HEK293 (cell line): ENCODE results near the gene PIP4K2C.
"Not testable (repeated sequence)": the region's sequence is repeated elsewhere in the genome, so short reads cannot be mapped to it uniquely, and the experiment has no call there.

Experiments used
- CTCF ChIA-PET: fragments of 350-600 bp; formaldehyde crosslinking; extraction: SDS; loops from one replicate; lab custom pipeline; 2021; ENCODE audit warnings: antibody characterized with exemption; lab: Yijun Ruan, JAX
- POLR2A ChIA-PET: fragments of 300-600 bp; formaldehyde crosslinking; extraction: SDS; loops from one replicate; lab custom pipeline; 2020; ENCODE audit warnings: antibody characterized with exemption, inconsistent platforms; lab: Yijun Ruan, JAX
- H3K27ac ChIP-seq: fragments of 200-500 bp; sonication (Bioruptor generic); 2 replicates; pipeline ENCODE4 v1.5.1; 2014; ENCODE audit warnings: low read depth, low read length, control low read depth, inconsistent platforms; ENCODE audit errors: extremely low read depth
- H3K36me3 ChIP-seq, 2 experiments: fragments of 200-500 bp in 1 of 2; sonication (Bioruptor generic) in 1 of 2; 1 replicate in 1 of 2; 2 replicates in 1 of 2; pipeline ENCODE4 v1.5.1; 2014 to 2017; ENCODE audit warnings: inconsistent platforms in 2 of 2, low read length in 2 of 2; ENCODE audit not compliant: control insufficient read depth in 2 of 2, insufficient read depth in 1 of 2
- H3K4me1 ChIP-seq: fragments of 200-500 bp; sonication (Bioruptor generic); 2 replicates; pipeline ENCODE4 v1.5.1; 2014; ENCODE audit warnings: mild to moderate bottlenecking, low read length, inconsistent platforms; ENCODE audit not compliant: control insufficient read depth, insufficient read depth
- H3K4me3 ChIP-seq: 2 replicates; pipeline ENCODE4 v1.5.1; 2011; ENCODE audit warnings: low read depth, mild to moderate bottlenecking, control low read depth, low read length, moderate library complexity
- H3K9me3 ChIP-seq: fragments of 200-500 bp; sonication (Bioruptor generic); 2 replicates; pipeline ENCODE4 v1.5.1; 2014; ENCODE audit warnings: low read depth, low read length, inconsistent platforms; ENCODE audit not compliant: control insufficient read depth, insufficient read depth
- GFI1B ChIP-seq: fragments of 450-650 bp; formaldehyde crosslinking; IDR thresholded peaks from 2 replicates; pipeline ENCODE4 v1.5.1; 2016; ENCODE audit warnings: missing biosample characterization, missing genetic modification characterization
- GLIS2 ChIP-seq: fragments of 450-650 bp; formaldehyde crosslinking; IDR thresholded peaks from 2 replicates; pipeline ENCODE4 v1.5.1; 2016; ENCODE audit warnings: missing biosample characterization, missing genetic modification characterization
- HOXC10 ChIP-seq: sonication (generic); formaldehyde crosslinking; IDR thresholded peaks from 2 replicates; pipeline ENCODE4 v1.8.1; 2023; ENCODE audit warnings: mild to moderate bottlenecking, missing genetic modification reagents
- KLF1 ChIP-seq: fragments of 450-650 bp; formaldehyde crosslinking; IDR thresholded peaks from 2 replicates; pipeline ENCODE4 v1.5.1; 2016; ENCODE audit warnings: missing biosample characterization, missing genetic modification characterization
- KLF9 ChIP-seq: fragments of 450-650 bp; formaldehyde crosslinking; IDR thresholded peaks from 2 replicates; pipeline ENCODE4 v1.5.1; 2016; ENCODE audit warnings: missing biosample characterization, missing genetic modification characterization, low read depth
- MYNN ChIP-seq: fragments of 450-650 bp; formaldehyde crosslinking; IDR thresholded peaks from 2 replicates; pipeline ENCODE4 v1.5.1; 2016; ENCODE audit warnings: missing biosample characterization, missing genetic modification characterization, borderline replicate concordance
- SP2 ChIP-seq: fragments of 450-650 bp; formaldehyde crosslinking; IDR thresholded peaks from 2 replicates; pipeline ENCODE4 v1.5.1; 2016; ENCODE audit warnings: missing biosample characterization, missing genetic modification characterization
- ZBTB10 ChIP-seq: fragments of 450-650 bp; formaldehyde crosslinking; IDR thresholded peaks from 2 replicates; pipeline ENCODE4 v1.5.1; 2016; ENCODE audit warnings: missing biosample characterization, missing genetic modification characterization
- ZBTB20 ChIP-seq: fragments of 450-650 bp; formaldehyde crosslinking; IDR thresholded peaks from 2 replicates; pipeline ENCODE4 v1.5.1; 2016; ENCODE audit warnings: missing biosample characterization, missing genetic modification characterization
- ZBTB44 ChIP-seq: fragments of 450-650 bp; IDR thresholded peaks from 2 replicates; pipeline ENCODE4 v1.5.1; 2018; ENCODE audit warnings: missing biosample characterization, mild to moderate bottlenecking, missing genetic modification characterization
- ZBTB6 ChIP-seq: fragments of 450-650 bp; formaldehyde crosslinking; IDR thresholded peaks from 2 replicates; pipeline ENCODE4 v1.5.1; 2017; ENCODE audit warnings: missing biosample characterization, missing genetic modification characterization
- ZBTB8A ChIP-seq: fragments of 450-650 bp; formaldehyde crosslinking; IDR thresholded peaks from 2 replicates; pipeline ENCODE4 v1.5.1; 2016; ENCODE audit warnings: missing biosample characterization, missing genetic modification characterization
- ZNF10 ChIP-seq: fragments of 450-650 bp; formaldehyde crosslinking; IDR thresholded peaks from 2 replicates; pipeline ENCODE4 v1.5.1; 2017; ENCODE audit warnings: missing biosample characterization, missing genetic modification characterization
- ZNF155 ChIP-seq: fragments of 450-650 bp; formaldehyde crosslinking; IDR thresholded peaks from 2 replicates; pipeline ENCODE4 v1.5.1; 2016; ENCODE audit warnings: missing biosample characterization, missing genetic modification characterization
- ZNF335 ChIP-seq: fragments of 450-650 bp; formaldehyde crosslinking; conservative IDR thresholded peaks from 2 replicates; pipeline ENCODE4 v1.5.1; 2016; ENCODE audit warnings: missing biosample characterization, missing genetic modification characterization
- ZNF518A ChIP-seq: fragments of 450-650 bp; formaldehyde crosslinking; conservative IDR thresholded peaks from 2 replicates; pipeline ENCODE4 v1.5.1; 2016; ENCODE audit warnings: low read depth, missing biosample characterization, missing genetic modification characterization
- ZNF530 ChIP-seq: fragments of 450-650 bp; formaldehyde crosslinking; IDR thresholded peaks from 2 replicates; pipeline ENCODE4 v1.5.1; 2016; ENCODE audit warnings: low read depth, missing biosample characterization, missing genetic modification characterization
- ZNF549 ChIP-seq: fragments of 450-650 bp; IDR thresholded peaks from 2 replicates; pipeline ENCODE4 v1.5.1; 2018; ENCODE audit warnings: missing biosample characterization, missing genetic modification characterization, mild to moderate bottlenecking, inconsistent platforms, moderate library complexity
- ZNF571 ChIP-seq: fragments of 450-650 bp; formaldehyde crosslinking; IDR thresholded peaks from 2 replicates; pipeline ENCODE4 v1.5.0; 2017; ENCODE audit warnings: missing biosample characterization, missing genetic modification characterization
- ZNF629 ChIP-seq: fragments of 450-650 bp; formaldehyde crosslinking; IDR thresholded peaks from 2 replicates; pipeline ENCODE4 v1.5.1; 2017; ENCODE audit warnings: missing biosample characterization, missing genetic modification characterization
- ZNF654 ChIP-seq: fragments of 450-650 bp; formaldehyde crosslinking; IDR thresholded peaks from 2 replicates; pipeline ENCODE4 v1.5.1; 2016; ENCODE audit warnings: low read depth, missing biosample characterization, missing genetic modification characterization
- ZNF660 ChIP-seq: fragments of 450-650 bp; IDR thresholded peaks from 2 replicates; pipeline ENCODE4 v1.5.1; 2018; ENCODE audit warnings: missing biosample characterization, mild to moderate bottlenecking, missing genetic modification characterization
- ZNF768 ChIP-seq: fragments of 450-650 bp; formaldehyde crosslinking; IDR thresholded peaks from 2 replicates; pipeline ENCODE4 v1.5.1; 2018; ENCODE audit warnings: missing biosample characterization, mild to moderate bottlenecking, missing genetic modification characterization
- ZNF837 ChIP-seq: fragments of 450-650 bp; formaldehyde crosslinking; IDR thresholded peaks from 2 replicates; pipeline ENCODE4 v1.5.1; 2016; ENCODE audit warnings: missing biosample characterization, missing genetic modification characterization
- ZSCAN5A ChIP-seq: fragments of 450-650 bp; formaldehyde crosslinking; IDR thresholded peaks from 2 replicates; pipeline ENCODE4 v1.5.1; 2016; ENCODE audit warnings: missing biosample characterization, missing genetic modification characterization
- ZXDB ChIP-seq: fragments of 450-650 bp; formaldehyde crosslinking; IDR thresholded peaks from 2 replicates; pipeline ENCODE4 v1.5.1; 2016; ENCODE audit warnings: missing biosample characterization, missing genetic modification characterization

The PIP4K2C gene

GRCh38 chr12:57632958-57633840 lies 42.2 kb downstream of the PIP4K2C start, which contains the start of gene B4GALNT1 (continued):
- TF ChIP-seq MYNN (tag by site-specific recombination) (peak; percentile 24; the same call in 1 of the 2 replicates), ZBTB8A (peak; percentile 95), KLF1 (tag by site-specific recombination) (peak; percentile 55), ZNF549 (tag by site-specific recombination) (no peak), ZNF155 (no peak), ZNF837 (no peak), ZBTB20 (tag by site-specific recombination) (no peak; the same call in 1 of the 2 replicates), ZNF654 (no peak), ZNF629 (tag by site-specific recombination) (peak; percentile 10; the same call in 1 of the 2 replicates), ZNF768 (tag by site-specific recombination) (no peak), ZBTB10 (0 out of 2 replicates have a peak, but pooled peaks have one; percentile 17), KLF9 (tag by site-specific recombination) (no peak; the same call in 1 of the 2 replicates), SP2 (no peak), ZNF10 (tag by site-specific recombination) (no peak), ZNF530 (tag by site-specific recombination) (no peak), HOXC10 (no peak), GLIS2 (tag by site-specific recombination) (peak; percentile 5; the same call in 1 of the 2 replicates), ZNF335 (tag by site-specific recombination) (peak; percentile 97), ZNF571 (tag by site-specific recombination) (no peak), ZSCAN5A (0 out of 2 replicates have a peak, but pooled peaks have one; percentile 42), ZBTB44 (tag by site-specific recombination) (0 out of 2 replicates have a peak, but pooled peaks have one; percentile 10), ZBTB6 (tag by site-specific recombination) (peak; percentile 42; the same call in 1 of the 2 replicates), ZNF660 (tag by site-specific recombination) (peak; percentile 66; the same call in 1 of the 2 replicates), ZNF518A (tag by site-specific recombination) (no peak), GFI1B (no peak), ZXDB (peak; percentile 18; the same call in 1 of the 2 replicates)

- H3K36me3 ChIP-seq, H3K27ac ChIP-seq, H3K9me3 ChIP-seq, H3K4me1 ChIP-seq, H3K4me3 ChIP-seq, POLR2A ChIA-PET: not testable (repeated sequence)
- CTCF ChIA-PET, result interaction anchor here (0.6 to 2.7 kb wide), 4 partner anchors 54 to 1507 kb away, joined by 3 to 17 read pairs (median 4); no protein-coding TSS in a partner anchor
These were observed 45.7 kb downstream of the PIP4K2C start for GRCh38 chr12:57636731-57637130.
